ENCODE results near the gene ODAD3.

The ODAD3 gene

GRCh38 chr19:11446652-11447301 lies 11.9 kb upstream of the ODAD3 start:
- no peaks in the 10 kb centered on the region for H3K4me1 ChIP-seq (ENCODE audit: low read length)
- no peak overlapping the region for H2AFZ ChIP-seq (ENCODE audit: low read length)
- H3K9me2 ChIP-seq (replicated peaks; ENCODE audit: insufficient read depth, low read length), result no peaks in the 10 kb centered on the region
- H3F3A ChIP-seq (ENCODE audit: insufficient read depth, low read length), result no peaks in the 10 kb centered on the region
- no peak overlapping the region for H3K4me2 ChIP-seq (ENCODE audit: low read depth, low read length)
- H3K27me3 ChIP-seq (replicated peaks; ENCODE audit: insufficient read depth, low read length), result no peaks in the 10 kb centered on the region
- H3K79me2 ChIP-seq (ENCODE audit: low read length), result no peaks in the 10 kb centered on the region
- peak; percentile 67 for TF ChIP-seq CTCF (IDR thresholded peaks at IDR 0.05; ENCODE audit: low read length)
- TF ChIP-seq EZH2 (optimal IDR thresholded peaks at IDR 0.05; ENCODE audit: low read depth, low read length), result no peak
- no peak for TF ChIP-seq EZH2phosphoT487 (IDR thresholded peaks at IDR 0.05; ENCODE audit: low read length)
- no peak overlapping the region for H3K4me3 ChIP-seq (ENCODE audit: low read length)
- H3K9me3 ChIP-seq (replicated peaks; ENCODE audit: insufficient read depth, low read length), result no peaks in the 10 kb centered on the region
- H4K20me1 ChIP-seq (ENCODE audit: insufficient read depth, low read length), result no peaks in the 10 kb centered on the region
- H3K36me3 ChIP-seq (replicated peaks; ENCODE audit: insufficient read depth, low read length), result no peaks in the 10 kb centered on the region
- DNase-seq, result peak; percentile 20
- no peak overlapping the region for H3K27ac ChIP-seq (ENCODE audit: low read length)
- no peak overlapping the region for H3K9ac ChIP-seq (ENCODE audit: low read length)

GRCh38 chr19:11446271-11446651 lies 11.3 kb upstream of the ODAD3 start:
- Histone ChIP-seq H3K9me2 (replicated peaks; ENCODE audit: insufficient read depth, low read length) (no peaks in the 10 kb centered on the region), H3K36me3 (replicated peaks; ENCODE audit: insufficient read depth, low read length) (no peaks in the 10 kb centered on the region), H3K27ac (ENCODE audit: low read length) (no peak overlapping the region), H2AFZ (ENCODE audit: low read length) (no peak overlapping the region), H4K20me1 (ENCODE audit: insufficient read depth, low read length) (no peaks in the 10 kb centered on the region), H3K27me3 (replicated peaks; ENCODE audit: insufficient read depth, low read length) (no peaks in the 10 kb centered on the region), H3K4me3 (ENCODE audit: low read length) (no peak overlapping the region), H3K9ac (ENCODE audit: low read length) (no peak overlapping the region), H3K4me2 (ENCODE audit: low read depth, low read length) (no peak overlapping the region), H3K9me3 (replicated peaks; ENCODE audit: insufficient read depth, low read length) (no peaks in the 10 kb centered on the region), H3K4me1 (ENCODE audit: low read length) (no peaks in the 10 kb centered on the region), H3F3A (ENCODE audit: insufficient read depth, low read length) (no peaks in the 10 kb centered on the region), H3K79me2 (ENCODE audit: low read length) (no peaks in the 10 kb centered on the region)
- TF ChIP-seq EZH2 (optimal IDR thresholded peaks at IDR 0.05; ENCODE audit: low read depth, low read length) (no peak), EZH2phosphoT487 (IDR thresholded peaks at IDR 0.05; ENCODE audit: low read length) (no peak), CTCF (IDR thresholded peaks at IDR 0.05; ENCODE audit: low read length) (no peak)
- no peak for DNase-seq

- Histone ChIP-seq H3K27ac (ENCODE audit: low read length) (no peak overlapping the region), H3K79me2 (ENCODE audit: low read length) (no peaks in the 10 kb centered on the region), H3K36me3 (replicated peaks; ENCODE audit: insufficient read depth, low read length) (no peaks in the 10 kb centered on the region), H3K4me1 (ENCODE audit: low read length) (no peaks in the 10 kb centered on the region), H4K20me1 (ENCODE audit: insufficient read depth, low read length) (no peaks in the 10 kb centered on the region), H3K4me2 (ENCODE audit: low read depth, low read length) (no peak overlapping the region), H3K9me3 (replicated peaks; ENCODE audit: insufficient read depth, low read length) (no peaks in the 10 kb centered on the region), H3K27me3 (replicated peaks; ENCODE audit: insufficient read depth, low read length) (no peaks in the 10 kb centered on the region), H2AFZ (ENCODE audit: low read length) (no peak overlapping the region), H3K4me3 (ENCODE audit: low read length) (no peak overlapping the region), H3K9me2 (replicated peaks; ENCODE audit: insufficient read depth, low read length) (no peaks in the 10 kb centered on the region), H3F3A (ENCODE audit: insufficient read depth, low read length) (no peaks in the 10 kb centered on the region), H3K9ac (ENCODE audit: low read length) (no peak overlapping the region)
- TF ChIP-seq EZH2 (optimal IDR thresholded peaks at IDR 0.05; ENCODE audit: low read depth, low read length) (no peak), EZH2phosphoT487 (IDR thresholded peaks at IDR 0.05; ENCODE audit: low read length) (no peak), CTCF (IDR thresholded peaks at IDR 0.05; ENCODE audit: low read length) (no peak)
- no peak for DNase-seq
Observed at GRCh38 chr19:11445141-11445540, 10.2 kb upstream of the ODAD3 start.
